Left cardiac atrium (tissue), 4 donors: ENCODE data around the gene VWA5B1. TPM values are rescaled to one million over a fixed set of nuclear protein-coding genes. Genes with fewer than 3 reads are reported as not detected.

ENCODE experiments used
- ATAC-seq, 2 donors: fragments of 200-7000 bp; cut with Tn5 transposase; one replicate each; pipeline ENCODE4 v1.9.1; 2020; ENCODE audit warnings: mild to moderate bottlenecking in 2 of 2, moderate library complexity in 2 of 2
- DNase-seq: peaks from one replicate; pipeline ENCODE4 v3.0.0-alpha.2; 2020
- intact Hi-C, 2 donors: fragments of 100-400 bp; cut with DNase I; formaldehyde crosslinking; loops; one replicate each; pipeline versions ENCODE4 v1.14.1 to v1.15.1; 2022 to 2023
- total RNA-seq, 2 donors: library from RNA; stranded (reverse); fragmentation: NEBNext Ultra II Directional; extraction: Animal tissue kit (Norgen Biotek cat#: 25700); gene quantifications; one replicate each; pipeline ENCODE4 v1.2.1, GENCODE V29; 2021
- donor health status: DM: no; HTN: yes; CAD: no.
- donor health status: DM: no; HTN: yes; CAD: no; lungs with severe emphysema.
- donor health status: DM: yes; HTN: yes; CAD: no.
- donor health status: Dilated cardiomyopathy.

The VWA5B1 gene
- total RNA-seq, 2 donors from 2014 or later, result 0.06 to 0.16 TPM

DNA sequence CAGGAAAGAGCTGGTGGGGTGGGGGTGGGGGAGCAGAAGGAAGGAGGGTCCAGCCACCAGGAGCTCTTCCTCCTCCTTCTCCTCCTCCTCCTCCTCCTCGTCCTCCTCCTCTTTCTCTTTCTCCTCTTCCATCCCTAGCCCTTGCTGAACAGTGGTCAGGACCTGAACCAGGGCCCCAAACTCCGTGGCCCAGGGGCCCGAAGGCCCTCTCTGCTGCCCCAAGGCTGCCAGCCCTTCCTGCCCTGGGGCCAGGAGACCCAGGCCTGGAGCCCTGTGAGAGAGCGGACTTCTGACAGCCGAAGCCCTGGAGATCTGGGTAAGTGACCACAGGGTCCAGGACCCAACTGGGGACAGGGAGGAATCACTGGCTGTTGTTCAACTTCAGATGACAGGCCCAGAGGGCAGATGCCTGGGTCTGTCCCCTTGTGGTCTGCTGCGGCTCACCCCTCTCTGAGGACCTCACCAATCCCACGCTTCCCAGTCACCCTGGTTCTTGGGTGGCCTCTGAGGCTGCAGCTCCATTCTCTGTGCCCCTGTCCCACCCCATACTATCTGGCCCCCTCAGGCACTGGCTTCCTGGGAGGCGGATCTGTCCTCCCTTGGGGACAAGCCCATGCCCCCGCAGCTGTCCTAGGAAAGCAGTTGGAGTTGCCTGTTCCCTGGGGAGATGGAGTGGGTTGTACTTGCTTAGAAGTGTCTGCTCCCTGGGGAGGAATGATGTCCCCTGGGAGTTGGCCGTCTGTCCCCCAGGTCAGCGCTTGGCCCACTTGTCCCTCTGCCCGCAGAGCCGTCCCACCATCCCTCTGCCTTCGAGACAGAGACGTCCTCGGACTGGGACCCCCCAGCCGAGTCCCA is 51.8 kb downstream of the VWA5B1 start:
- intact Hi-C loops, result no loop called here
- ATAC-seq (no peak), DNase-seq (no peak)

DNA sequence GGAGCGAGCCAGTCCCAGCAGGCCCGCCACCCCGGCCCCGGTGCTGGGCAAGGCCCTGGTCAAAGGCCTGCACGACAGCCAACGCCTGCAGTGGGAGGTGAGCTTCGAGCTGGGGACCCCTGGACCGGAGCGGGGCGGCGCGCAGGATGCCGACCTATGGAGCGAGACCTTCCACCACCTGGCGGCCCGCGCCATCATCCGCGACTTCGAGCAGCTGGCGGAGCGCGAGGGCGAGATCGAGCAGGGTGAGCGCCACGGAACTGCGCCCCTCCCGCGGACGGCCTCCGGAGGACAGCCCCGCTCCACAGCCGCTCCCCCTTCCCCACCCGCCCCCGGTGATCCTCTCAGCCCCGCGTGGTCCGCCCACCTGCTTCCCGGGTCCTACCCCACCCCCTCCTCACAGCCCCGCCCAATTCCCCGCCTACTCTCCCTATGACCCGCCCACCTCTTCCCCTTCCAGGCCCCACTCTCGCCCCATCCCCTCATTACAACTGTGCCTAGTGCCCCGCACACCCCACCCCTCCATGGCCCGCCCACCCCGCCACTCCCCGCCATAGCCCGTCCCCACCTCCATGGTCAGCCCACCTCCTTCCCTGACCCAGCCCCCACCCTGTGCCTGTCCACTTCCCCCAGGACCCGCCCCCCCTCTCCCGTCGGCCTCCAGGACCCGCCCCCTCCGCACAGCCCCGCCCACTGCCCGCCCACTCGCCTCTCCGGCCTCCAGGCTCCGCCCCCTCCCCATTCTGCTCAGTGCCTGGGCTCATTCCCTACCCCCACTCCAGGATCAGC is 52.7 kb downstream of the VWA5B1 start:
- ATAC-seq (peak; percentile 84 to 92), DNase-seq (peak; percentile 64)
- intact Hi-C loops, result no loop called here

DNA sequence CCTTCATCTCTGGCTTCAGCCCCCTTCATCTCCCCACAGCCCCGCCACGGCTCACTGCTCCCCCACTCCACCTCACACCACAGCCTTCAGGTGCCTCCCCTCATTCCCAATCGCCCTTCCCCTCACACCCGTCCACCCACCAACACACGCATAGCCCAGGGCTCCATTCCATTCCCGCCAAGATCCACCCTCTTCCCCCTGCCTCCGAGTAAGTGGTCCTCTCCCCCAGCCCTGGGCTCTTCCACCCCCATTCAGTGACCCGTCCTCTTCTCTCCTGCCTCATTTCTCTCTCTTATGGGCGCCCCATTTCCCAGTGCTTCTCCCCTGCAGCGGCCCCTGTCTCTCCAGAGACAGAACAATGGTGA is 53.2 kb downstream of the VWA5B1 start:
- intact Hi-C loops, result no loop called here
- DNase-seq, result no peak
- no peak for ATAC-seq

DNA sequence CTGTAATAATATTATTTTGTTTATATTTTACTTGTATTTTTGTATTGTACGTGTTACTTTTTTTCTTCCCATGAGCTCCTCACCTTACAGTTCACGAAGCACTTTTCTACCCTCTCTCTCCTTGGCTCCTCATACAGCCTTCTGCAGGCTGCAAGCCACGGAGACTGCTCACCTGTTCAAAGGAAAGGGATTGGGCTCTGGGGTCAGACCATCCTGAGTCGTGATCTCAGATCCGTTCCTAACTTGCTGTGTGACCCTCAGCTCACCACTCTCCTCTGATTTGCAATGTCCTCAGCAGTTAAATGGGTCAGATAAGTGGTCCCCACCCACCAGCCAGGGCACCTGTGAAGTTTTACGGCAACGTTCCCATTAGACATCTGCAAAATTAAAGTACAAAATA is 54.1 kb downstream of the VWA5B1 start:
- intact Hi-C loops, result no loop called here
- DNase-seq (no peak), ATAC-seq (no peak)

DNA sequence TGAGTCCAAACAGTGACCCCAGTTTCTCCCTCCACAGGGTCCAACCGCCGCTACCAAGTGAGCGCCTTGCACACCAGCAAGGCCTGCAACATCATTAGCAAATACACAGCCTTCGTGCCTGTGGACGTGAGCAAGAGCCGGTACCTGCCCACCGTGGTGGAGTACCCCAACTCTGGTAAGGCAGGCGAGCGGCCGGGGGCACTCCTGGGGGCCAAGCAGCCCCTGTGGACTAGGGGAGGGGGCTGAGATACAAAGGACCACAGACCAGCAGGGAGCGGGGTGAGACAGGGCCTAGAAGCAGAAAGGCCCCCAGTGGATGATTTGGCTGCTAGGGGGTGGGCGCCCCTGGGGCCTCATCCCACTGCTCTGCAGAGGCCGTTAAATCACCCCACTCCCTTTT is 54.7 kb downstream of the VWA5B1 start:
- ATAC-seq (no peak), DNase-seq (no peak)
- intact Hi-C loops, result no loop called here

DNA sequence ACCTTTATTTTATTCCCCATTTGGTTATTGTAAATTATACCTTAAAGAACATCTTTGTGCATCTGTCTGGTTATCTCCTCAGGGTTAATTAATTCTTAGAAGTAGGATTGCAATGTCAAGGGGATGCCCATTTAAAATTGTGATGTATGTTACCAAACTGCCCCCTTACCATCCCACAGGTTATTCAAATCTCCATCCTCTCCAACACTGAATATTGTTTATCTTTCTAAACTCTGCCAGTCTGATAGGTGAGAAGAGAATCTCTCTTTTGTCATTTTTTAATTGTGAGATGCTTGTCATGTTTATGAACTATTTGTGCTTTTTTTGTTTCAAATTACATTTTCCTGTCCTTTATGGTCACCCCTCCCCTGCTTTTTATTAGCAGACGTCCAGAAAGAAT is 55.8 kb downstream of the VWA5B1 start:
- intact Hi-C loops, result no loop called here
- DNase-seq (no peak), ATAC-seq (no peak)

DNA sequence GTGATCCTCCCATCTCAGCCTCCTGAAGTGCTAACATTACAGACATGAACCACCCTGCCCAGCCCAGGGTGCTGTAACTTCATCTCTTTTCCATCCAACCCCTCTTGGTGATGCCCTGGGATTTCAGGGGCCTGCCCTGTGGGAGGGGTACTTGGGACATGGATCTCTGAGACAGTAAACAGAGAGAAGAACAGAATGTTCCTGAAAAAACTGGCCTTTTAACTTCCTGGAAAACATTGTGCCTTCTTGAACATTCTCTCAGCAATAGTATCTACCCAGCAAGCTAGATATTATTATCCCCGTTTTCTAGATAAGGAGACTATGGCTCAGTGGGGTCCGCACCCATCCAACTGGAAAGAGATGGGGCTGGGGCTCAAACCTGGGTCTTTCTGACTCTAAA is 57.0 kb downstream of the VWA5B1 start:
- ATAC-seq, result no peak
- DNase-seq, result no peak
- intact Hi-C loops, result no loop called here

DNA sequence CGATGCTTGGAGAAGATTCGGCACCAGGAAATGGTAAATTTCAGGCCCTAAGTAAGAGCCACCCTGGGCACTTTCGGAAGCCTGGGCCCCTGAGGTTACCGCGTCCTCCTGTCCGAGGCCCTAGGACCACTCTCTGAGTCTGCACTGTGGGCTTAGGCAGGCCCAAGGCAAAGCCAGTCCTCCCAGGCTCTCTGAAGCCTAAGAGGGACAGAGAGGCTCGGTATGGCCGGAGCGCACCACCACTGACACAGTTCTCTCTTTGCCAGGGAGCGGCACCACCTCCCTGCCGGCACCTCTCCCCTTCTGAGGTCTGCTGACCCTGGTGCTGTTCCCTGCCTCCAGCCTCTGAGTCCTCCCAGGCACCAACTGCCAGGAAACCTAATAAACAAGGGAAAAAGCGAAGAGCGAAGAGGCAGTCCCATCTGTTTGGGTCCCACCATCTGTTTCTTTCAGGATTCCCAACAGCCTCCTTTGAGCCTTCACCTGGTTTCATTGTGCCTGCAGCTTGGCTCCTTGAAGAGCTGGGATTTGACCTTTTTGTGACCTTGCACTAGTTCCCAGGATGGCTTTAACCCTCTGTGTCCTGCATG is 57.7 kb downstream of the VWA5B1 start:
- no peak for DNase-seq
- intact Hi-C loops, result no loop called here
- ATAC-seq, result no peak

DNA sequence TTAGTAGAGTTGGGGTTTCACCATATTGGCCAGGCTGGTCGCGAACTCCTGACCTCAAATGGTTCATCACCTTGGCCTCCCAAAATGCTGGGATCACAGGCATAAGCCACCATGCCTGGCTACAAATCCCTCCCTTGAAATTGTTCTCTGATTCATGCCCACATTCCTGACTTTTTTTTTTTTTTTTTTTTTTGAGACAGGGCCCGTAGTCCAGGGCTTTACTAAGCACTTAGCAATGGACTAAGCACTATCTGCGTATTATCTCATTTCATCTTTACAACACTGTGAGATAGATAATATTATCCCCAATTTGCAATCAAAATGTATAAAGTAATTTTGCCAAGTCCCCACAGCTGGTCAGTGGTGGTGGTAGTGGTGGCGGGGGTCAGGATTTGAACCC is 58.9 kb downstream of the VWA5B1 start:
- intact Hi-C loops, result no loop called here
- ATAC-seq, result no peak
- no peak for DNase-seq

DNA sequence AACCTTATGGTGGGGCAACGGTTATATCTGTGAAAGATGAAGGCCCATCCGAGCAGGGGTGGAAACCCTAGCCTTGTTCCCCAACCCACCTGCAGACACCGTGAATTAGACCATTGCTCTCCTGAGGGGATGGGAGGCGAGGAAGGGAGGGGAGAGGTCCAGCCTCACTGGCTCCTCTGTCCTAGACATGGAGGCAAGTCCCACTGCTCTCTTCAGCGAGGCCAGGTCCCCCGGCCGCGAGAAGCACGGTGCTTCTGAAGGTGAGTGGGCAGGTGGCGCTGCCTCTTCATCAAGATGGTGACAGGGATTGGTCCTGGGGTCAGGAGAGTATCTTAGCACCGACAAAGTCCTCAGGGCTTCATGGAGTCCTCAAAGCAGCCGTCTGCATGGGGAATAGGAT is 59.3 kb downstream of the VWA5B1 start:
- DNase-seq, result no peak
- intact Hi-C loops, result no loop called here
- ATAC-seq, result no peak

DNA sequence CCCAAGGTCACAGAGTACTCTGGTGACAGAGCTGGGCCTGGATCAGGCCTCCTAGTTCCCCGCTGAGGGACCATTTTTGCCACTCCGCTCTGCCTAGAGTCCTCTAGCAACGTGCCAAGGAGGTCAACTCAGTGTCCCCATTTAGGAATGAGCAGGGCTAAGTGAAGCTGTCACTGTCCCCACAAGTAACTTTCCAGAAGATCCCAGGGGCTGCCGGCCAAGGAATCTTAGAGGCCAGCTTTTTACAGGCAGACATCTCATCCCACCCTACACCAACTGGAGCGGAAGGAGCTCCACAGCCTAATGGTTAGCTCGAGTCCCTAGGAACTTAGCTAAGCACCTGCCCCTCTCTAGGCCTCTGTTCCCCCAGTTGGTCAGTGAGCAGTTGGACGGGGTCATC is 59.7 kb downstream of the VWA5B1 start:
- DNase-seq (no peak), ATAC-seq (no peak)
- intact Hi-C loops, result no loop called here

DNA sequence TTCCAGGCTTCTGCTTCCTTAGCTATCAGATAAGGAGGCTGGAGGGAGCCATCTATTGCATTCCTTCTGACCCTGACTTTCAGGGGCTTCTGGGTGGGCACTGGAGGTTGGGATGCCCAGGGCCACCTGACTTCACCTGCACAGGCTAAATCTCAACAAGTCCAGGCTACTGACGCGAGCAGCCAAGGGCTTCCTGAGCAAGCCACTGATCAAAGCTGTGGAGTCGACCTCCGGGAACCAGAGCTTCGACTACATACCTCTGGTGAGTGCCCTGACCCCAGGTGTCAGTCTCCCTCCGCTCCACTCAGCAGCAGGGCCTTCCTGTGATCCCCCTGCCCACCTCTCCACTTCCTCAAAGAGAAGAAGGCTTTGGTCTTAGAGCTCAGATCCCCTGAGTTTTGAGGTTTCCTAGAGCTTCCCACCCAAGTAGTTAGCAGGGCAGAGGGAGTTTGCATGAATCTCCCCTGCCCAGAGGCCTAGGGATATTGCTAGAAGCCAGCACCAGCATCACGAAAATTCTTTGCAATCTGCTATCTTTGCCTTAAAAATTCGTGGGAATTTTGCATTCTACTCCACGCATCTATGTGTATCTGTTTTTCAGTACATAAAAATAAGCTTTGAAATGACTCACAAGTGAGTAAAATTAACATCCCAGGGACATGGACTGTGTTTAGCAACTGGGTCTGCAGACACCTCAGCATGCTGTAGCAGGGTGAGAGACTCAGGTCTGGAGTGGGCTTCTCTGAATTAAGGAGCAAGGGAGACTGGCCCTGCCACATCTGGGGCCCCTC is 61.4 kb downstream of the VWA5B1 start:
- intact Hi-C loops, result no loop called here
- ATAC-seq, result no peak
- no peak for DNase-seq

DNA sequence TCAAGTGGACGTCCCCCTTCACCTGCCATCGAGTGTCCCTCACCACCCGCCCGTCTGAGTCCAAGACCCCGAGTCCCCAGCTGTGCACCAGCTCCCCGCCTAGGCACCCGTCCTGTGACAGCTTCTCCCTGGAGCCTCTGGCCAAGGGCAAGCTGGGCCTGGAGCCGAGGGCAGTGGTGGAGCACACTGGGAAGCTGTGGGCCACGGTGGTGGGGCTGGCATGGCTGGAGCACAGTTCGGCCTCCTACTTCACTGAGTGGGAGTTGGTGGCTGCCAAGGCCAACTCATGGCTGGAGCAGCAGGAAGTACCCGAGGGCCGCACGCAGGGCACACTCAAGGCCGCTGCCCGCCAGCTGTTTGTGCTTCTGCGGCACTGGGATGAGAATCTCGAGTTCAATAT is 63.2 kb downstream of the VWA5B1 start:
- intact Hi-C loops, result no loop called here
- DNase-seq (no peak), ATAC-seq (no peak)

DNA sequence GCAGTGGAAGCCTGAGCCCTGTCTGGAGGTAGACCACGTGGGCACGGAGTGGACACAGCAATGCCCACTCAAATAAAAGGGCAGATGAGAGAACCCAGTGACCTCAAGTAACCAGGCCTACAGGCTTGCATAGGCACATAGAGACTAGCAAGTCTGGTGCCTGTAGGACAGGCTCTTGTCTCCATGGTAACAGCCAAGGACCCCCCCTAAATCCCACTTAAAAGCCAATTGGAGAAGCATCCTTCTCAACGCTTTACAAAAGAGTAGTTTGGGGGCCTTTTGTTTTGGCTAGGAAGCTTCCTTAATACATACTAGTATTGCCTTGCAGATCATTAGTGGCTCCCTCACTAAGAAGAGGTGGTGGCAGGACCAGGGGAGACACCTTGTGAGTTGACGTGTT is 63.9 kb downstream of the VWA5B1 start:
- DNase-seq (no peak), ATAC-seq (no peak)
- intact Hi-C loops, result no loop called here

DNA sequence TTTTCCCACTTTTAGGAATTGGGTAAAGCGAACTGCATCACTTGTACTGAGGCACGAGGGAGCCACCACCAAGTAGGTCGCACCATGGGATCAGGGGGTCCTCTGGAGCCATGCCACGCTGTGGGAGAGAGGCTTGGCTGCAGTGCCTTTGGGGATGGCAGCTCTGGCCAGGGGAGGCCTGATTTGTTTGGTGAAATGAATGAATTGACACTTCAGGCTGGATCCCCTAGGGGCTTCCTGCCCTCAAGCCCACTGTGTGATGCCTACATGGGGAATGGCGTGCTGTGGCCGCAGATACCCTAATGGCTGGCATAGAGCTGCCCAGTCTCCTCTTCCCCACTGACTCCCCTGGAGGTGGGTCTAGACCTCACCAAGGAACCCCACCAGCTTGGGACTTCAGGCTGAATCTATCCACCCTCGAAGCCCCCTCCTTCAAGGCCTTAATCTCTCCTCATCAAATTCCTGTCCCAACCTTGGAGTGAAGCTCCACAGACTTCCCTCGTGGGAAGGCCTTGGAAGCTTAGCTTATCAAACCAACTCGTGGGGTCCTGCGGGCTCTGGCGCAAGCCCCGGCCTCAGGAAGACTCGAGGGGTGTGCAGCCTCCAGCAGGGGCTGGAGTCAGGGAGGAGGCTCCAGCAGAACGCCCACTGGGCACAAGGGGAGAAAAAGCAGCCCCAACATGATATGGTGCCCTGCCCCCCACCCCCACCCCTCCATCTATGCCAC is 64.6 kb downstream of the VWA5B1 start:
- intact Hi-C loops, result no loop called here
- ATAC-seq (no peak), DNase-seq (no peak)

DNA sequence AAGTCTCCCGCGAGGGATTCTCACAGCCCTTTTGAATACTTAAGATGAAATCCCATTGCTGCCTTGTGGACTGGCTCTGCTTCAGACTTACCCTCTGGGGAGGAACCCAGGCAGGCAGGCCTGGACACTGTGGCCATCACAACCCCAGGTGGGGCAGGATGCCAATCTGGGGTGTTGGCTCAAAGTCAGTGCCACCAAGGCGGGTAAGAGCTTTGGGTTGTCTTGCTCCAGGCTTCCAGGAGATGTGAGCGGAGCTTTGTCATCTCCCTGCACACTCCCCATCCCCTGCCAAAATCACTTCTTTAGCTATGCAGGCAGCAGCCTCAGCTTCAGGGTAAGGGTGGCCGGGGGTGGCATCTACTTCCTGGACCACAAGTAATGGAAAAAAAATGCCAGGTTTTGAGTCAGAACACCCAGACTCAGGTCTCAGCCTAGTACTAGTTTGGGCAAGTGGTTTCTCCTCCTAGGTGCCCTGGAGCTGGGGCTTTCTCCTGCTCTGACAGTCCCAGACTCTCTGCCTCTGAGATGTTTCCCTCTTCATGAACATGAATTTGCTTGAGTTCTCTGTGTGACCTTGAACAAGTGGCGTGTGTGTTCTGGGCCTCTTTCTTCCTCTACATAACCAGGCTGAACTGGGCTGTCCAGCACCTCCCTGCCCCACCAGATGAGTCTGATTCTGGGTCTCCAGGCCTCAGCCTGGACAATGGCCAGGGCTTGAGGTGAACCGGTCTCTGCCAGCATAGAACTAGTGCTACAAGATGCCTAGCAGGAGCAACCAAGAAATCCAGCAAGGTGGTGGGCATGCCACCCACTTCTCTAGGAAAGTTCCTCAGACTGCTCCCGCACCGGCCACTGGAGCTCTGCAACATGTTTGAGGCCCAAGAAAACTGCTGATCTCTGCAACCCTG is 65.4 kb downstream of the VWA5B1 start:
- no peak for ATAC-seq
- DNase-seq, result no peak
- intact Hi-C loops, result no loop called here

DNA sequence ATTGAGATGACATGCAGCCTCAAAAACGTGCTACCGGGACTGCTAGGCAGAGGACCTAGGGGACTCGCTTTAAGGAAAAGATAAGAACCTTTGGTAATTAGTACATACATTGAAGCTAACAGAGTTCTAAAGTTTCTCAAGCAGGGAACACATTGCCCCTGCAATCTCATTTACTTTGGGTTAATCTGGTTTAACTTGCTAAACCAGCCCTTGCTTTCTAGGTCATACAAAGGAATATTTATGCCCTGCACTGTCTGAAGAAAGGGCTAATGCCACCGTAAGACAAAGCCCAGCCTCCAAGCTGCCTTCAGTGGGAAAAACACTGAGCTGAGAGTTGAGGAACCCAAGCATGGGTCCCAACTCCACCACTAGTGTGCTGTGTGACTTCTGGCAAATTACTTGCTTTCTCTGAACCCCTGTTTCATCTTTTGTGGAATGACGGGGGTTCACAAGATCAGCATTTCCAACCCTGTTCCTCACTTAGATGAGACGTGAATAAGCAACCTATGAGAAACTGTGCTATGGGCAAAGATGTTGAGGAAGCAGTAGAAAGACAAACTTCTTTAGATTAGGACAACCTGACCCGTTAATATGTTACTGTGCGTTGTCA is 66.3 kb downstream of the VWA5B1 start:
- ATAC-seq (no peak), DNase-seq (no peak)
- intact Hi-C loops, result no loop called here

DNA sequence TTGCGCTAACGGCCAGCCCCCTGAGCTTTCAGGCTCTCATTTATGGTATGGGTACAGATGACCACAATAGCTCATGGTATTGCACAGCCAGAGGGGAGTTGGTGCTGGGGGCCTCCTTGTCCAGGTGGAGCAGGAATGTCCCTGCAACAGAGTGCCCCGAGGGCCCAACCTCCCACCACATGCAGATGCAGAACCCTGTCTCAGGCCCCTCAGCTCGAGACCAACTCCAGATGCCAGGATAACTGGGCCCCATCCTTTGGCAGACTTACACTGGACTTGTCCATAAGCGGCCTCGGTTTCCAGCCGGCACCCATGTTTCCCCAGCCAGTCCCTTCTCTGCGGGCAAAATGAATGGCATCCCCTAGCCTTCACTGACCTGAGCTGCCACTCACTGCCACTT is 67.1 kb downstream of the VWA5B1 start:
- ATAC-seq (no peak), DNase-seq (no peak)
- intact Hi-C loops, result no loop called here
